CD4-positive, alpha-beta memory T cell (primary cell): ENCODE measurements around the gene STIMATE. TPM values are rescaled to one million over a fixed set of nuclear protein-coding genes. Genes with fewer than 3 reads are reported as not detected.

Experiments
- CTCF ChIA-PET: fragments of 350-600 bp; sonication (Branson Sonifier 250); formaldehyde crosslinking; loops from one replicate; lab custom pipeline; 2021; ENCODE audit warnings: inconsistent platforms; ENCODE audit not compliant: partially characterized antibody; lab: Charles Lee
- POLR2A ChIA-PET: fragments of 350-600 bp; sonication (Branson Sonifier 250); formaldehyde crosslinking; loops from one replicate; lab custom pipeline; 2021; ENCODE audit not compliant: partially characterized antibody; lab: Charles Lee
- DNase-seq, 5 donors: peaks; one replicate each; pipeline versions ENCODE4 v3.0.0 to v3.0.0-alpha.2; 2020 to 2022; ENCODE audit warnings: mixed read lengths in 1 of 5
- H3K27ac ChIP-seq: one replicate; pipeline ENCODE4 v1.7.0; 2013; ENCODE audit warnings: low read depth, low read length
- H3K27me3 ChIP-seq: 2 replicates; pipeline ENCODE4 v1.7.0; 2013; ENCODE audit warnings: mild to moderate bottlenecking, low read length, moderate library complexity; ENCODE audit not compliant: insufficient read depth
- H3K36me3 ChIP-seq: 2 replicates; pipeline ENCODE4 v1.7.0; 2013; ENCODE audit warnings: mild to moderate bottlenecking, low read length, moderate library complexity; ENCODE audit not compliant: insufficient read depth
- H3K4me1 ChIP-seq: 2 replicates; pipeline ENCODE4 v1.7.0; 2013; ENCODE audit warnings: mild to moderate bottlenecking, low read length, moderate library complexity; ENCODE audit not compliant: insufficient read depth
- H3K4me3 ChIP-seq, 2 donors: one replicate each; pipeline ENCODE4 v1.7.0; 2013; ENCODE audit warnings: low read length in 2 of 2, mild to moderate bottlenecking in 1 of 2
- H3K9me3 ChIP-seq, 2 donors: one replicate each; pipeline ENCODE4 v1.7.0; 2013; ENCODE audit warnings: low read length in 2 of 2, control low read depth in 1 of 2; ENCODE audit not compliant: control insufficient read depth in 1 of 2
- H3K27ac Mint-ChIP-seq, 7 donors: one replicate each; pipeline ENCODE4 v1.8.0; 2020 to 2021; ENCODE audit warnings: mixed read lengths in 7 of 7, mild to moderate bottlenecking in 6 of 7, inconsistent platforms in 3 of 7, moderate library complexity in 3 of 7
- H3K27me3 Mint-ChIP-seq, 2 donors: one replicate each; pipeline ENCODE4 v1.8.0; 2020 to 2021; ENCODE audit warnings: mixed read lengths in 2 of 2
- H3K36me3 Mint-ChIP-seq, 2 donors: one replicate each; pipeline ENCODE4 v1.8.0; 2020 to 2021; ENCODE audit warnings: mixed read lengths in 2 of 2, inconsistent platforms in 1 of 2, mild to moderate bottlenecking in 1 of 2
- H3K4me1 Mint-ChIP-seq, 4 donors: one replicate each; pipeline ENCODE4 v1.8.0; 2020 to 2021; ENCODE audit warnings: mixed read lengths in 4 of 4, mild to moderate bottlenecking in 1 of 4
- H3K4me3 Mint-ChIP-seq, 8 donors: one replicate each; pipeline ENCODE4 v1.8.0; 2020 to 2021; ENCODE audit warnings: mixed read lengths in 8 of 8, mild to moderate bottlenecking in 7 of 8, moderate library complexity in 6 of 8, inconsistent platforms in 3 of 8
- H3K9me3 Mint-ChIP-seq, 8 donors: one replicate each; pipeline ENCODE4 v1.8.0; 2020 to 2021; ENCODE audit warnings: mixed read lengths in 8 of 8, mild to moderate bottlenecking in 5 of 8, inconsistent platforms in 3 of 8, moderate library complexity in 1 of 8
- intact Hi-C: fragments of 100-400 bp; cut with micrococcal nuclease; formaldehyde crosslinking; loops from one replicate; pipeline ENCODE4 v1.15.1; 2023
- polyA plus RNA-seq, 2 donors: library from polyadenylated mRNA; unstranded; fragments of 300-500 nt; fragmentation: Illumina TruSeq; gene quantifications; one replicate each; pipeline ENCODE4 v1.2.3, GENCODE V29; 2021
- total RNA-seq, 2 experiments: library from RNA; stranded (reverse); gene quantifications; one replicate each; pipeline ENCODE4 v1.2.3, GENCODE V29; 2021

Gene STIMATE
- total and polyA plus RNA-seq, 4 experiments from 2014 or later: 7.7 to 58.6 (median 32.0) TPM

DNA sequence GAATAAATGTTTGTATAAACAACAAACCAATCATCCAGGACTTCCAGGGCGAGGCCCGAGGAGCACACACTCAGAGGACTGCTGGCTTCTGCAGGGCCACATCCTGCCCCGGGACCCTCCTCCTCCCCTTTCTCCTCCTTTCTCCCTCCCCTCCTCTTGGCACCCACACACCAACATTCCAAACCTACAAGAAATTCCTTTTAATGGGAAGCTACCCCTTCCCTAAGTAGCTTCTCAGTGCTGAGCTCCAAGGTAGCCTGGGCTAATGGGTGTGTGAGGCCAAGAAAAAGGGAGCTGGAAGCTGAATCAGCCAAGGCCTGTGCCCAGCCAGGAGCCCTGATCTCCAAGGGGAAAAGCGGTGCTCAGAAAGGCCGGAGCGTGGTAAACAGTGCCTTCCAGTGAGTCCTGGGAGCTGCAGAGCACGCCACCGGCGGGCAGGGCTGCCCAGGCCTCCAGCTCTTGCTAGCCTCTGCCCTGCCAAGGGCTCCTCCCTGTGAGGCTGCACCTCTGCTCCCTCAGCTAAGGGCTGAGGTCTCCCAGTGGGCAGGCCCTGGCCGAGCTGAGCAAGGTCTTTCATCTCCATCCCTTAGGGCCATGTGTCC, 98.9 kb downstream of the STIMATE start:
- Histone ChIP-seq H3K36me3 (no peaks in the 10 kb centered on the region), H3K27ac (no peak overlapping the region), H3K9me3 (no peaks in the 10 kb centered on the region), H3K4me3 (no peak overlapping the region), H3K27me3 (no peaks in the 10 kb centered on the region), H3K4me1 (no peaks in the 10 kb centered on the region)
- Mint-ChIP-seq H3K27ac (no peak overlapping the region), H3K9me3 (no peaks in the 10 kb centered on the region), H3K4me1 (no peaks in the 10 kb centered on the region), H3K36me3 (no peaks in the 10 kb centered on the region), H3K4me3 (no peak overlapping the region), H3K27me3 (peaks cover 0 to 1% of the 10 kb centered on the region in 2 donors)
- no peak for DNase-seq
- ChIA-PET POLR2A (no interaction called here), CTCF (interaction anchor here (0.8 to 1.0 kb wide), 3 partner anchors 9 to 59 kb away, joined by 3 to 4 read pairs (median 3); no protein-coding TSS in a partner anchor)
- intact Hi-C loops: no loop called here

DNA sequence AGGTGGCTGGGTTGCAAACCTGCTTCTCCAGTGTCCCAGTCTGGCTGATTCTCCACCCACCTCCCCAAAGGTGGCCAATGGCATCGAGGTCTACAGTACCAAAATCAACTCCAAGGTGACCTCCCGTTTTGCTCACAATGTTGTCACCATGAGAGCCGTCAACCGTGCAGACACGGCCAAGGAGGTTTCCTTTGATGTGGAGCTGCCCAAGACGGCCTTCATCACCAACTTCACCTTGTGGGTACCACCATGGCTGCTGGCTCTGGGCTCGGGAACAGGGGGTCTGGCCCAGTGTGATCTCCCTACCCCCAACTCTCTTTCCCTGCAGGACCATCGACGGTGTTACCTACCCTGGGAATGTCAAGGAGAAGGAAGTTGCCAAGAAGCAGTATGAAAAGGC, 100.9 kb downstream of the STIMATE start:
- no peak for DNase-seq
- Histone ChIP-seq H3K27me3 (no peaks in the 10 kb centered on the region), H3K27ac (no peak overlapping the region), H3K4me3 (no peak overlapping the region), H3K9me3 (no peaks in the 10 kb centered on the region), H3K4me1 (no peaks in the 10 kb centered on the region), H3K36me3 (no peaks in the 10 kb centered on the region)
- Mint-ChIP-seq H3K9me3 (peaks cover 0 to 2% (median 0%) of the 10 kb centered on the region in 8 donors), H3K36me3 (no peaks in the 10 kb centered on the region), H3K4me3 (no peak overlapping the region), H3K27me3 (peaks cover 0 to 3% of the 10 kb centered on the region in 2 donors), H3K27ac (no peak overlapping the region), H3K4me1 (no peaks in the 10 kb centered on the region)
- intact Hi-C loops: no loop called here
- POLR2A ChIA-PET: no interaction called here
- CTCF ChIA-PET: no interaction called here

DNA sequence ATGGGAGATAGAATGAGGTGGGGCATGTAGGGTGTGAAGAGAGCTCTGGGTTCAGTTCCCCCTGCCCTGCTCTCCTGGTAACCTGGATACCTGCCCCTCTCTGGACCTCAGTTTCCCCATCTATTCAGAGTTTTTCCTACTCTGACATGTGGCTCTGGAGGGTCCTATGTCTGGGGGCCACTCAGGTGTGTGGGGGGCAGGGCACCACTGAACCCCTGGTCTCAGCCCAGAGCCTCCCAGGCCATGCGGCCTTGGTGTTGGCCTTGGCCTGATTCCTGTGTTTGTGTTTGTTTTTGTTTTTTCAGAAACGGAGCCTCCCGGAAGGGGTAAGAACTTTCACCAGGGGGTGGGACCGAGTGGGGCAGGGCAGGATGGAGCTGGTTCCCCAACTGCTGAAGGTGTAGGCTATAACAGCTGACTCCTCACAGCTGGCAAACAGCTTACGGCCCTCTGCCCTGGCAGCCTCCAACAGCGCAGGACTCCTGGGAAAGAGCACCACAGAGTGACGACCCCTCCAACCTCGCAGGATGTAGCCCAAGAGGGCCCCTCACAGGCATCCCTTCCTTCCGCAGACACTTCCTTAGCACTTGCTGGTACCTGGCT, 101.9 kb downstream of the STIMATE start:
- CTCF ChIA-PET: no interaction called here
- no peaks in the 10 kb centered on the region for H3K9me3 ChIP-seq
- H3K27ac Mint-ChIP-seq: no peak overlapping the region
- H3K36me3 ChIP-seq: no peaks in the 10 kb centered on the region
- no peaks in the 10 kb centered on the region for H3K4me1 ChIP-seq
- no peak overlapping the region for H3K27ac ChIP-seq
- peaks cover 0 to 3% of the 10 kb centered on the region in 2 donors for H3K27me3 Mint-ChIP-seq
- intact Hi-C loops: no loop called here
- H3K4me3 Mint-ChIP-seq: no peak overlapping the region
- H3K9me3 Mint-ChIP-seq: peaks cover 0 to 2% (median 0%) of the 10 kb centered on the region in 8 donors
- H3K4me1 Mint-ChIP-seq: no peaks in the 10 kb centered on the region
- DNase-seq: no peak
- H3K4me3 ChIP-seq: no peak overlapping the region
- POLR2A ChIA-PET: no interaction called here
- H3K27me3 ChIP-seq: no peaks in the 10 kb centered on the region
- no peaks in the 10 kb centered on the region for H3K36me3 Mint-ChIP-seq

DNA sequence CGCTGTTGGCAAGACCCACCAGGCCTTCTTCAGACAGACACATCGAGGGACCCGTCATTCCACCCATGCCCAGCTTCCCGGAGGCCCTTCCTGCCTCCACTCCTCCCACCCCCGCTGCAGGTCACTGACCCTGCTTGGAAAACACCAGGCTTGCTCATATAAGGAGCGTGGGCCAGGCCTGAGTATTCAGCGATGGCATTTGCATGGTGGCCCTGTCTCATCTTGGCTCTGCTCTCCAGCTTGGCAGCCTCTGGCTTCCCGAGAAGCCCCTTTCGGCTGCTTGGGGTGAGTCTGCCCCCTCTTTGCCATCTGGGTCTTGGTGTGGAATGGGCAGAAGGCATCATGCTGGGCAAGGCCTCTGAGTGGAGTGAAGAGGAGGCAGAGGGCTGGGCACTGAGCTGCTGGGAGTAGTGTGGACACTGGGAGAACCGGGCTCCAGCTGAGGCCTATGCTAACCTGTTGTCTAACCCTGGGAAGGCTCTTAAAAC, 102.7 kb downstream of the STIMATE start, which contains the start of gene ITIH3:
Gene ITIH3, plus strand, starts transcription at position 185 of the 488 bp plus-strand sequence. Its CDS starts 8 bp downstream, at position 193.
- Histone ChIP-seq H3K27me3 (no peaks in the 10 kb centered on the region), H3K9me3 (no peaks in the 10 kb centered on the region), H3K27ac (no peak within 1 kb of the TSS), H3K4me3 (no peak within 1 kb of the TSS), H3K36me3 (no peaks in the 10 kb centered on the region), H3K4me1 (no peaks in the 10 kb centered on the region)
- H3K4me3 Mint-ChIP-seq: no peak within 1 kb of the TSS
- POLR2A ChIA-PET: no interaction called here
- intact Hi-C loops: no loop called here
- H3K9me3 Mint-ChIP-seq: peaks cover 0 to 2% (median 0%) of the 10 kb centered on the region in 8 donors
- H3K4me1 Mint-ChIP-seq: no peaks in the 10 kb centered on the region
- peaks cover 0 to 3% of the 10 kb centered on the region in 2 donors for H3K27me3 Mint-ChIP-seq
- H3K36me3 Mint-ChIP-seq: no peaks in the 10 kb centered on the region
- no peak for DNase-seq
- CTCF ChIA-PET: no interaction called here
- peak within 1 kb of the TSS in 1 of 7 donors; percentile 17 for H3K27ac Mint-ChIP-seq

DNA sequence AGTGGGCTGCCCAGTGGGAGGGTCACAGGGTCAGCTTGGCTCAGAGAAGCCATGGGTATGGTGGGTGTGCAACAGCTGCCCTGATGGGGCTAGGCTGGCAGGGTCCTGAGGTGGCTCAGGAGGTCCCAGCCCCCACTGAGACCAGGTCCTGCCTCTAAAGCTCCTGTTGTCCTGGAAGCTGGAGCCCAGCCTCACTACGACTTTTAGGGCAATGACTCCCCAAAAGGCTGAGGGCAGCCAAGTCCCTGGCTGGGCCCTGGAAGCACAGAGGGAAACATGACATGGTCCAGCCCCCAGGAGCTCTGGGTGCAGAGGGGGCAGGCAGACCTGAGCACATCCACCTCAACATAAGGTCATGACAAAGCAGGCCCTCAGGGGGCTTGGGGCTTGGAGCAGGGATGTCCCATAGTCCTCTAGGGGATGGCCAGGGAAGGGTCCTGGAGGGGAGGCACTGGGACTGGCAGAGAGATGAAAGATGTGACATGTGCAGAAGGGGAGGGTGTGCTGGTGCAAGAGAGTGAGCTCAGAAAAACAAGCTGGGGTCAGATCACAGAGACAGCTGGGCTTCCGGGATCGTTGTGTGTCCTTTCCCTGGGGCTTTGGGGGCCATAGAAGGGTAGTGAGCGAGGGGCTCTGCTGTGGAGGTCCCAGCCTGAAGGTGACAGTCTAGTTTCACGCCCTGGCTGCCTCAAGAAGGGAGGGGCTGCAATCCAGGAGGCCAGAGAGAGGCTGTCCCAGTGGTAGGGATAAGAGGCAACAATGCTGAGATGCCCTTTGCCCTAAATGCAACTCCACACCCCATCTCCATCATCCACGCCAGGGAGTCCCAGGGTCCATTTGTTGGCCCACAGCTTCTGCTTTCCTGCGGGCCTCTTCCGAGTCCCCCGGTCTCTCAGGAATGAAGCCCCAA, 103.4 kb downstream of the STIMATE start:
- intact Hi-C loops: no loop called here
- no peak for DNase-seq
- Mint-ChIP-seq H3K36me3 (no peaks in the 10 kb centered on the region), H3K27ac (peak overlapping the region in 1 of 7 donors; percentile 17), H3K27me3 (peaks cover 0 to 1% of the 10 kb centered on the region in 2 donors), H3K9me3 (peaks cover 0 to 2% (median 0%) of the 10 kb centered on the region in 8 donors), H3K4me3 (no peak overlapping the region), H3K4me1 (no peaks in the 10 kb centered on the region)
- Histone ChIP-seq H3K36me3 (no peaks in the 10 kb centered on the region), H3K4me3 (no peak overlapping the region), H3K27me3 (no peaks in the 10 kb centered on the region), H3K4me1 (no peaks in the 10 kb centered on the region), H3K9me3 (no peaks in the 10 kb centered on the region), H3K27ac (no peak overlapping the region)
- ChIA-PET POLR2A (no interaction called here), CTCF (no interaction called here)

DNA sequence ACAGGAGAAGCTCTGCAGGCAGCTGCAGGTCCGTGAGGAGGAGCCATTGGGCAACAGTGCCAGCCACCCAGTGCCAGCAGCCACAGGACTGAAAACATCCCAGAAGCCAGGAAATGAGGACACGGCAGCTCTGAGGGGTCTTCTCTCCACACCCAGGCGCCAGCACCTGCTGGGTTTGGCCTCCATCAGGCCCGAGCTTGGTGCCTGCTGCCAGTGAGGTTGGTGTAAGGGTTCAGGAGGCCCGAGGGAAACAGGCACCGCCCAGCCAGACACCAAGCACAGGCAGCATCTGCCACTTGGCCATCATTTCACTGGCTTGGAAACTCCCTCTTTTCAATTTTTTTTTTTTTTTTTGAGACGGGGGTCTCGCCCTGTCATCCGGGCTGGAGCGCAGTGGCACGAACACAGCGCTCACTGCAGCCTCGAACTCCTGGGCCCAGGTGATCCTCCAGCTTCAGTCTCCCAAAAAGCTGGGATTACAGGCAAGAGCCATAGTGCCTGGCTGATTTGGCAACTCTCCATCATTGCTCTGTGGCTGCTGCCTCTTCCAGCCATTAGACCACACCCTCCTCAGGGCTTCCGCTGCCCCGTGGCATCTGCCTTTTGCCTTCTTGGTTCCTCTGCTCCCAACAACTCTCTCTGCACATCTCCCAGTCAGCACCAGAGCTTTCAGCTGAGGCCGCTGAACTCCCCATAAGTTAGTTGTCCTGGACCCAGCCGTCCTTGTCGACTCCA, 104.2 kb downstream of the STIMATE start:
- Mint-ChIP-seq H3K9me3 (peaks cover 0 to 2% (median 0%) of the 10 kb centered on the region in 8 donors), H3K36me3 (no peaks in the 10 kb centered on the region), H3K4me1 (no peaks in the 10 kb centered on the region), H3K27me3 (peaks cover 0 to 1% of the 10 kb centered on the region in 2 donors), H3K27ac (no peak overlapping the region), H3K4me3 (no peak overlapping the region)
- H3K4me3 ChIP-seq: no peak overlapping the region
- H3K27ac ChIP-seq: no peak overlapping the region
- H3K27me3 ChIP-seq: no peaks in the 10 kb centered on the region
- DNase-seq: no peak
- intact Hi-C loops: no loop called here
- CTCF ChIA-PET: no interaction called here
- POLR2A ChIA-PET: no interaction called here
- H3K36me3 ChIP-seq: no peaks in the 10 kb centered on the region
- H3K4me1 ChIP-seq: no peaks in the 10 kb centered on the region
- no peaks in the 10 kb centered on the region for H3K9me3 ChIP-seq
